ENCODE measurements around the gene SHTN1.

The SHTN1 gene

GRCh38 chr10:116833986-116834985 is 170.7 kb downstream of the SHTN1 start:
- no peak for DNase-seq (ENCODE audit: low spot score)

- no peak for DNase-seq (ENCODE audit: low spot score)
These were observed 173.2 kb downstream of the SHTN1 start for GRCh38 chr10:116831790-116832189.
